Neural crest cell (in vitro differentiated cells): Measurements from ENCODE around the gene IRGC. TPM values are rescaled to one million over a fixed set of nuclear protein-coding genes. Genes with fewer than 3 reads are reported as not detected.

ENCODE experiments used
- DNase-seq: peaks from one replicate; pipeline ENCODE4 v3.0.0; 2021; ENCODE audit warnings: low read depth, mixed read lengths, low spot score
- H3K27ac Mint-ChIP-seq: one replicate; pipeline ENCODE4 v1.8.0; 2021; ENCODE audit warnings: mild to moderate bottlenecking, mixed read lengths; ENCODE audit not compliant: unreplicated experiment
- H3K27me3 Mint-ChIP-seq: 2 replicates; pipeline ENCODE4 v1.8.0; 2021; ENCODE audit warnings: low read depth, mild to moderate bottlenecking, mixed read lengths
- H3K36me3 Mint-ChIP-seq: 2 replicates; pipeline ENCODE4 v1.8.0; 2021; ENCODE audit warnings: low read depth, mild to moderate bottlenecking, mixed read lengths
- H3K4me1 Mint-ChIP-seq: 2 replicates; pipeline ENCODE4 v1.8.0; 2021; ENCODE audit warnings: mixed read lengths
- H3K4me3 Mint-ChIP-seq: one replicate; pipeline ENCODE4 v1.8.0; 2021; ENCODE audit warnings: mild to moderate bottlenecking, mixed read lengths
- H3K9me3 Mint-ChIP-seq: 2 replicates; pipeline ENCODE4 v1.8.0; 2021; ENCODE audit warnings: mixed read lengths
- CTCF ChIP-seq: fragments of 200-600 bp; sonication (generic); conservative IDR thresholded peaks from 2 replicates; pipeline ENCODE4 v1.5.0; 2021; ENCODE audit warnings: antibody characterized with exemption, mild to moderate bottlenecking
- total RNA-seq: library from RNA; stranded (reverse); gene quantifications from 2 replicates; pipeline ENCODE4 v1.2.1, GENCODE V29; 2021

Gene IRGC
- total RNA-seq, 1 donor from 2014 or later = not detected

GRCh38 chr19:43748685-43749084 lies 32.8 kb downstream of the IRGC start:
- Mint-ChIP-seq H3K4me1 (peaks cover 22% of the 10 kb centered on the region), H3K36me3 (peaks cover 40% of the 10 kb centered on the region), H3K4me3 (no peak overlapping the region), H3K9me3 (no peaks in the 10 kb centered on the region), H3K27me3 (no peaks in the 10 kb centered on the region), H3K27ac (no peak overlapping the region)
- TF ChIP-seq CTCF = no peak
- no peak for DNase-seq

GRCh38 chr19:43749152-43749551 lies 33.3 kb downstream of the IRGC start:
- peaks cover 36% of the 10 kb centered on the region for H3K36me3 Mint-ChIP-seq
- H3K4me3 Mint-ChIP-seq = peak overlapping the region; percentile 9
- peaks cover 26% of the 10 kb centered on the region for H3K4me1 Mint-ChIP-seq
- H3K27ac Mint-ChIP-seq = no peak overlapping the region
- no peak for TF ChIP-seq CTCF
- DNase-seq = no peak
- H3K9me3 Mint-ChIP-seq = no peaks in the 10 kb centered on the region
- H3K27me3 Mint-ChIP-seq = no peaks in the 10 kb centered on the region

- no peak overlapping the region for H3K27ac Mint-ChIP-seq
- no peaks in the 10 kb centered on the region for H3K9me3 Mint-ChIP-seq
- no peak for TF ChIP-seq CTCF
- peaks cover 2% of the 10 kb centered on the region for H3K27me3 Mint-ChIP-seq
- H3K36me3 Mint-ChIP-seq = peaks cover 31% of the 10 kb centered on the region
- no peak overlapping the region for H3K4me3 Mint-ChIP-seq
- peaks cover 29% of the 10 kb centered on the region for H3K4me1 Mint-ChIP-seq
- no peak for DNase-seq
Observed at GRCh38 chr19:43749898-43750297, 34.0 kb downstream of the IRGC start.

GRCh38 chr19:43751466-43752220 lies 35.8 kb downstream of the IRGC start:
- H3K4me1 Mint-ChIP-seq = peaks cover 38% of the 10 kb centered on the region
- H3K27me3 Mint-ChIP-seq = peaks cover 4% of the 10 kb centered on the region
- no peak for DNase-seq
- H3K27ac Mint-ChIP-seq = no peak overlapping the region
- H3K9me3 Mint-ChIP-seq = no peaks in the 10 kb centered on the region
- H3K4me3 Mint-ChIP-seq = peak overlapping the region; percentile 66
- H3K36me3 Mint-ChIP-seq = peaks cover 24% of the 10 kb centered on the region
- no peak for TF ChIP-seq CTCF

- H3K36me3 Mint-ChIP-seq = peaks cover 22% of the 10 kb centered on the region
- no peaks in the 10 kb centered on the region for H3K9me3 Mint-ChIP-seq
- H3K27me3 Mint-ChIP-seq = peaks cover 4% of the 10 kb centered on the region
- no peak overlapping the region for H3K27ac Mint-ChIP-seq
- no peak for DNase-seq
- TF ChIP-seq CTCF = no peak
- peak overlapping the region; percentile 66 for H3K4me3 Mint-ChIP-seq
- peaks cover 38% of the 10 kb centered on the region for H3K4me1 Mint-ChIP-seq
Observed at GRCh38 chr19:43752287-43752875, 36.5 kb downstream of the IRGC start.
